CD4-positive, CD25-positive, alpha-beta regulatory T cell (primary cell): ENCODE measurements around the gene MYO15A. TPM values are rescaled to one million over a fixed set of nuclear protein-coding genes. Genes with fewer than 3 reads are reported as not detected.

Experiments used
- ATAC-seq, 2 donors: fragments of 150-1000 bp; cut with Tn5 transposase; one replicate each; pipeline ENCODE4 v1.10.0; 2021; ENCODE audit warnings: low read depth in 2 of 2, moderate number of reproducible peaks in 2 of 2, moderate library complexity in 1 of 2
- DNase-seq, 3 donors: peaks; one replicate each; pipeline versions ENCODE4 v3.0.0 to v3.0.0-alpha.2; 2012 to 2022; ENCODE audit warnings: mixed read lengths in 1 of 3
- H3K27ac ChIP-seq: one replicate; pipeline ENCODE4 v1.7.0; 2013; ENCODE audit warnings: mild to moderate bottlenecking, low read length; ENCODE audit not compliant: insufficient read depth, poor library complexity, severe bottlenecking
- H3K27me3 ChIP-seq: one replicate; pipeline ENCODE4 v1.7.0; 2013; ENCODE audit warnings: low read length; ENCODE audit not compliant: control insufficient read depth, insufficient read depth
- H3K36me3 ChIP-seq: one replicate; pipeline ENCODE4 v1.7.0; 2013; ENCODE audit warnings: mild to moderate bottlenecking, low read length, moderate library complexity; ENCODE audit not compliant: control insufficient read depth, insufficient read depth
- H3K4me1 ChIP-seq: 2 replicates; pipeline ENCODE4 v1.7.0; 2013; ENCODE audit warnings: mild to moderate bottlenecking, low read length; ENCODE audit not compliant: insufficient read depth, control insufficient read depth, poor library complexity, severe bottlenecking
- H3K4me3 ChIP-seq: one replicate; pipeline ENCODE4 v1.7.0; 2013; ENCODE audit warnings: low read depth, mild to moderate bottlenecking, low read length, moderate library complexity
- H3K9me3 ChIP-seq, 2 experiments: 1 replicate in 1 of 2; 2 replicates in 1 of 2; pipeline ENCODE4 v1.7.0; 2013; ENCODE audit warnings: low read length in 2 of 2, mild to moderate bottlenecking in 1 of 2, moderate library complexity in 1 of 2; ENCODE audit not compliant: control insufficient read depth in 2 of 2
- H3K27ac Mint-ChIP-seq, 3 donors: one replicate each; pipeline ENCODE4 v1.8.0; 2020 to 2022; ENCODE audit warnings: mild to moderate bottlenecking in 3 of 3, mixed read lengths in 3 of 3, moderate library complexity in 2 of 3
- H3K27me3 Mint-ChIP-seq: one replicate; pipeline ENCODE4 v1.8.0; 2022; ENCODE audit warnings: mild to moderate bottlenecking, mixed read lengths
- H3K36me3 Mint-ChIP-seq: one replicate; pipeline ENCODE4 v1.8.0; 2020; ENCODE audit warnings: mixed read lengths
- H3K4me1 Mint-ChIP-seq, 4 donors: one replicate each; pipeline ENCODE4 v1.8.0; 2020 to 2022; ENCODE audit warnings: mixed read lengths in 4 of 4, mild to moderate bottlenecking in 1 of 4
- H3K4me3 Mint-ChIP-seq, 4 donors: one replicate each; pipeline ENCODE4 v1.8.0; 2020 to 2022; ENCODE audit warnings: mild to moderate bottlenecking in 4 of 4, mixed read lengths in 4 of 4, moderate library complexity in 3 of 4
- H3K9me3 Mint-ChIP-seq, 7 donors: one replicate each; pipeline ENCODE4 v1.8.0; 2020 to 2022; ENCODE audit warnings: mixed read lengths in 7 of 7, mild to moderate bottlenecking in 3 of 7, moderate library complexity in 2 of 7
- polyA plus RNA-seq, 4 donors: library from polyadenylated mRNA; unstranded; fragments of 300-500 nt; fragmentation: Illumina TruSeq; gene quantifications; one replicate each; pipeline ENCODE4 v1.2.3, GENCODE V29; 2021
- total RNA-seq: library from RNA; stranded (reverse); gene quantifications from one replicate; pipeline ENCODE4 v1.2.3, GENCODE V29; 2022

Gene MYO15A
- total and polyA plus RNA-seq, 5 donors from 2014 or later: 0.19 to 0.81 (median 0.30) TPM; not detected in 1

- Mint-ChIP-seq H3K4me3 (peak within 1 kb of the TSS; percentile 97 to 98 (median 97)), H3K4me1 (peaks cover 8 to 57% (median 45%) of the 10 kb centered on the region in 4 donors), H3K36me3 (peaks cover 21% of the 10 kb centered on the region), H3K27me3 (peaks cover 6% of the 10 kb centered on the region), H3K27ac (peak within 1 kb of the TSS; percentile 98 to 99 (median 99)), H3K9me3 (no peaks in the 10 kb centered on the region)
- Histone ChIP-seq H3K9me3 (no peaks in the 10 kb centered on the region), H3K27ac (peak within 1 kb of the TSS; percentile 96), H3K4me1 (peaks cover 51% of the 10 kb centered on the region), H3K36me3 (peaks cover 12% of the 10 kb centered on the region), H3K27me3 (no peaks in the 10 kb centered on the region), H3K4me3 (peak within 1 kb of the TSS; percentile 95)
- ATAC-seq (peak; percentile 90 to 92), DNase-seq (peak; percentile 95 to 99 (median 99))
Observed at GRCh38 chr17:18183334-18184142, 75.0 kb downstream of the MYO15A start, which contains the start of gene ALKBH5. Gene ALKBH5 (plus strand): TSS chr17:18183828. CDS start chr17:18184244, 416 bp downstream.

GRCh38 chr17:18184143-18185031 lies 75.8 kb downstream of the MYO15A start:
- H3K4me1 ChIP-seq: peaks cover 59% of the 10 kb centered on the region
- H3K4me3 Mint-ChIP-seq: peak overlapping the region; percentile 97 to 98 (median 97)
- peak overlapping the region; percentile 95 for H3K4me3 ChIP-seq

GRCh38 chr17:18185391-18185790 lies 76.8 kb downstream of the MYO15A start:
- Histone ChIP-seq H3K4me3 (peak overlapping the region; percentile 95), H3K9me3 (no peaks in the 10 kb centered on the region), H3K4me1 (peaks cover 67% of the 10 kb centered on the region), H3K27me3 (no peaks in the 10 kb centered on the region), H3K27ac (peak overlapping the region; percentile 96), H3K36me3 (peaks cover 13% of the 10 kb centered on the region)
- H3K4me1 Mint-ChIP-seq: peaks cover 8 to 73% (median 56%) of the 10 kb centered on the region in 4 donors
- peak overlapping the region in 2 of 3 donors; percentile 98 for H3K27ac Mint-ChIP-seq
- ATAC-seq (no peak), DNase-seq (no peak)
- H3K4me3 Mint-ChIP-seq: peak overlapping the region; percentile 97 to 98 (median 97)
- H3K27me3 Mint-ChIP-seq: peaks cover 6% of the 10 kb centered on the region
- H3K36me3 Mint-ChIP-seq: peaks cover 30% of the 10 kb centered on the region
- H3K9me3 Mint-ChIP-seq: no peaks in the 10 kb centered on the region

More at GRCh38 chr17:18184143-18185031, 75.8 kb downstream of the MYO15A start:
- peaks cover 8 to 63% (median 48%) of the 10 kb centered on the region in 4 donors for H3K4me1 Mint-ChIP-seq
- DNase-seq (peak; percentile 75 to 82 (median 79)), ATAC-seq (peak; percentile 2 to 4)
- H3K27ac Mint-ChIP-seq: peak overlapping the region; percentile 90 to 99 (median 98)
- H3K27me3 Mint-ChIP-seq: peaks cover 6% of the 10 kb centered on the region
- no peaks in the 10 kb centered on the region for H3K9me3 Mint-ChIP-seq
- Histone ChIP-seq H3K27me3 (no peaks in the 10 kb centered on the region), H3K9me3 (no peaks in the 10 kb centered on the region), H3K27ac (peak overlapping the region; percentile 96), H3K36me3 (peaks cover 12% of the 10 kb centered on the region)
- H3K36me3 Mint-ChIP-seq: peaks cover 24% of the 10 kb centered on the region

- Histone ChIP-seq H3K4me3 (peak overlapping the region; percentile 95), H3K27ac (peak overlapping the region; percentile 96), H3K9me3 (no peaks in the 10 kb centered on the region), H3K27me3 (no peaks in the 10 kb centered on the region), H3K4me1 (peaks cover 73% of the 10 kb centered on the region), H3K36me3 (peaks cover 18% of the 10 kb centered on the region)
- H3K4me1 Mint-ChIP-seq: peaks cover 8 to 80% (median 63%) of the 10 kb centered on the region in 4 donors
- H3K36me3 Mint-ChIP-seq: peaks cover 30% of the 10 kb centered on the region
- H3K4me3 Mint-ChIP-seq: peak overlapping the region; percentile 97 to 98 (median 97)
- peak overlapping the region in 2 of 3 donors; percentile 98 for H3K27ac Mint-ChIP-seq
- H3K9me3 Mint-ChIP-seq: no peaks in the 10 kb centered on the region
- DNase-seq (no peak), ATAC-seq (no peak)
- peaks cover 6% of the 10 kb centered on the region for H3K27me3 Mint-ChIP-seq
Observed at GRCh38 chr17:18185832-18186626, 77.5 kb downstream of the MYO15A start.

- peak overlapping the region; percentile 53 to 98 (median 98) for H3K27ac Mint-ChIP-seq
- ATAC-seq (no peak), DNase-seq (no peak)
- H3K27me3 Mint-ChIP-seq: peaks cover 6% of the 10 kb centered on the region
- H3K36me3 ChIP-seq: peaks cover 19% of the 10 kb centered on the region
- H3K27ac ChIP-seq: peak overlapping the region; percentile 25
- H3K4me3 ChIP-seq: peak overlapping the region; percentile 95
- peak overlapping the region; percentile 97 to 98 (median 97) for H3K4me3 Mint-ChIP-seq
- H3K4me1 ChIP-seq: peaks cover 79% of the 10 kb centered on the region
- H3K9me3 Mint-ChIP-seq: no peaks in the 10 kb centered on the region
- no peaks in the 10 kb centered on the region for H3K27me3 ChIP-seq
- peaks cover 30% of the 10 kb centered on the region for H3K36me3 Mint-ChIP-seq
- no peaks in the 10 kb centered on the region for H3K9me3 ChIP-seq
- H3K4me1 Mint-ChIP-seq: peaks cover 8 to 84% (median 67%) of the 10 kb centered on the region in 4 donors
Observed at GRCh38 chr17:18186627-18186982, 78.0 kb downstream of the MYO15A start.

- DNase-seq (no peak), ATAC-seq (no peak)
- Mint-ChIP-seq H3K4me1 (peaks cover 13 to 84% (median 69%) of the 10 kb centered on the region in 4 donors), H3K27ac (peak overlapping the region; percentile 58 to 83 (median 71)), H3K36me3 (peaks cover 30% of the 10 kb centered on the region), H3K27me3 (peaks cover 6% of the 10 kb centered on the region), H3K9me3 (no peaks in the 10 kb centered on the region), H3K4me3 (peak overlapping the region; percentile 97 to 98 (median 97))
- peaks cover 81% of the 10 kb centered on the region for H3K4me1 ChIP-seq
- H3K4me3 ChIP-seq: peak overlapping the region; percentile 95
- no peaks in the 10 kb centered on the region for H3K27me3 ChIP-seq
- H3K27ac ChIP-seq: no peak overlapping the region
- no peaks in the 10 kb centered on the region for H3K9me3 ChIP-seq
- H3K36me3 ChIP-seq: peaks cover 19% of the 10 kb centered on the region
Observed at GRCh38 chr17:18187226-18187625, 78.7 kb downstream of the MYO15A start.
